ENCODE data around the gene ARHGEF7.

The ARHGEF7 gene

GRCh38 chr13:111245576-111246384, 130.7 kb downstream of the ARHGEF7 start:
- peak; percentile 76 for DNase-seq (ENCODE audit: extremely low read depth, low read depth)
- no peak for TF ChIP-seq CTCF (IDR thresholded peaks at IDR 0.05; ENCODE audit: low read depth, low read length)

- TF ChIP-seq CTCF (IDR thresholded peaks at IDR 0.05; ENCODE audit: low read depth, low read length) = no peak
- no peak for DNase-seq (ENCODE audit: extremely low read depth, low read depth)
These were observed 132.4 kb downstream of the ARHGEF7 start for GRCh38 chr13:111247552-111247951.

GRCh38 chr13:111248822-111249221, 133.7 kb downstream of the ARHGEF7 start:
- no peak for DNase-seq (ENCODE audit: extremely low read depth, low read depth)
- TF ChIP-seq CTCF (IDR thresholded peaks at IDR 0.05; ENCODE audit: low read depth, low read length) = no peak

GRCh38 chr13:111249637-111250360, 134.7 kb downstream of the ARHGEF7 start:
- DNase-seq (ENCODE audit: extremely low read depth, low read depth) = no peak
- TF ChIP-seq CTCF (IDR thresholded peaks at IDR 0.05; ENCODE audit: low read depth, low read length) = no peak

GRCh38 chr13:111251646-111252445, 136.7 kb downstream of the ARHGEF7 start:
- no peak for DNase-seq (ENCODE audit: extremely low read depth, low read depth)
- no peak for TF ChIP-seq CTCF (IDR thresholded peaks at IDR 0.05; ENCODE audit: low read depth, low read length)

- no peak for DNase-seq (ENCODE audit: extremely low read depth, low read depth)
- TF ChIP-seq CTCF (IDR thresholded peaks at IDR 0.05; ENCODE audit: low read depth, low read length) = no peak
These were observed 137.6 kb downstream of the ARHGEF7 start for GRCh38 chr13:111252446-111253364.

Data from AG09319 (cell line).